Cerebellar cortex (tissue), 1 donor: ENCODE data around the gene PTOV1.

ENCODE experiments used
- DNase-seq: peaks from one replicate; pipeline ENCODE4 v3.0.0-alpha.2; 2015; ENCODE audit warnings: low spot score

Gene PTOV1

GRCh38 chr19:49850487-49851342 lies at the start of gene PTOV1:
PTOV1 (plus strand) TSS chr19:49851159.
- peak; percentile 95 for DNase-seq

DNA sequence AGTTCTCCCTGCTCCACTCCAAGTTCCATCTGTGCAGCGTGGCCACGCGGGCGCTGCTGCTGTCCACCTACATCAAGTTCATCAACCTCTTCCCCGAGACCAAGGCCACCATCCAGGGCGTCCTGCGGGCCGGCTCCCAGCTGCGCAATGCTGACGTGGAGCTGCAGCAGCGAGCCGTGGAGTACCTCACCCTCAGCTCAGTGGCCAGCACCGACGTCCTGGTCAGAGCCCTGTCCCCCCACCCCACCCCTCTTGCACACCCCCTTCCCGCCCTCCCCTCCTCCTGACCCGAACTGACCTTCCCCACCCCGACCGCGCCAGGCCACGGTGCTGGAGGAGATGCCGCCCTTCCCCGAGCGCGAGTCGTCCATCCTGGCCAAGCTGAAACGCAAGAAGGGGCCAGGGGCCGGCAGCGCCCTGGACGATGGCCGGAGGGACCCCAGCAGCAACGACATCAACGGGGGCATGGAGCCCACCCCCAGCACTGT lies 49.5 kb upstream of the PTOV1 start:
- no peak for DNase-seq

- peak; percentile 97 for DNase-seq
Observed at GRCh38 chr19:49801966-49802661, 48.8 kb upstream of the PTOV1 start.

DNA sequence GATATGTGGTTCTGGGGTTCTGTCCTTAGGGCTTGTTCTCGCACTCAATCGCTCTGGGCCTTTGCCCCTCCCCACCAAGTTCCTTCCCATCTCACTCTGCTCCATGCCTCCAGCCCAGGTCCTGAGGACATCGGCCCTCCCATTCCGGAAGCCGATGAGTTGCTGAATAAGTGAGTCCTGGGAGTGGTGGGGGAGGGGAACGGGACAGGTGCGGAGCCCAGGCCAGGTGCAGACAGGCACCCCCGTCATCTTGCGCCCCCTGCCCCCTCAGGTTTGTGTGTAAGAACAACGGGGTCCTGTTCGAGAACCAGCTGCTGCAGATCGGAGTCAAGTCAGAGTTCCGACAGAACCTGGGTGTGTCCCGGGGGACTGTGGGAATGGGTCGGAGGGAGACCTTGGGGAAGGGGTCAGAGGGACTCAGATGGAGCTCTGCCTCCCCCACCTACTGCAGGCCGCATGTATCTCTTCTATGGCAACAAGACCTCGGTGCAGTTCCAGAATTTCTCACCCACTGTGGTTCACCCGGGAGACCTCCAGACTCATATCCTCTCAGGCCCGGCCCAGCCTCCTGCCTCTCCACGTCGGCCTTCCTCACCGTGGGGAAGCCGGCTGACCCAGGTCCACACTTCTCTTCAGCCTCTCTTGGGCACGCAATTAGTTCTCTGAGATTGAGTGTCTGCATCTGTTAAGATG lies 48.0 kb upstream of the PTOV1 start:
- no peak for DNase-seq

DNA sequence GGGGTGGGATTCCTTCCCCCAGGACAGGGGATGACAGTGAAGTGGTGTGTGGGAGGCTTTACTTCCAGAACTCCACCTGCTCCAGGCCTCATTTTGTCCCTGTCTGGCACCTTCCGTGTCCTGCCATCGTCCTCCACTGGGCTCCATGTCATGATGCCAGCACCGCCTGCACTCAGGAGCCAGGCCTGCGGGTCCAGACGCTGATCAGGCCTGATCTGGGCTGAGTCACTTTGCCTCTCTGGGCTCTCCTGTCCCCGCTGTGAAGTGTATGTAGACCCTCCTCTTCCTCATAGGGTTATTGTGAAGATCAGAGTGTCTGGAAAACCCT lies 47.5 kb upstream of the PTOV1 start:
- DNase-seq, result no peak

- DNase-seq, result no peak
Observed at GRCh38 chr19:49805822-49806619, 44.9 kb upstream of the PTOV1 start.

- no peak for DNase-seq
Observed at GRCh38 chr19:49806620-49806959, 44.4 kb upstream of the PTOV1 start.

DNA sequence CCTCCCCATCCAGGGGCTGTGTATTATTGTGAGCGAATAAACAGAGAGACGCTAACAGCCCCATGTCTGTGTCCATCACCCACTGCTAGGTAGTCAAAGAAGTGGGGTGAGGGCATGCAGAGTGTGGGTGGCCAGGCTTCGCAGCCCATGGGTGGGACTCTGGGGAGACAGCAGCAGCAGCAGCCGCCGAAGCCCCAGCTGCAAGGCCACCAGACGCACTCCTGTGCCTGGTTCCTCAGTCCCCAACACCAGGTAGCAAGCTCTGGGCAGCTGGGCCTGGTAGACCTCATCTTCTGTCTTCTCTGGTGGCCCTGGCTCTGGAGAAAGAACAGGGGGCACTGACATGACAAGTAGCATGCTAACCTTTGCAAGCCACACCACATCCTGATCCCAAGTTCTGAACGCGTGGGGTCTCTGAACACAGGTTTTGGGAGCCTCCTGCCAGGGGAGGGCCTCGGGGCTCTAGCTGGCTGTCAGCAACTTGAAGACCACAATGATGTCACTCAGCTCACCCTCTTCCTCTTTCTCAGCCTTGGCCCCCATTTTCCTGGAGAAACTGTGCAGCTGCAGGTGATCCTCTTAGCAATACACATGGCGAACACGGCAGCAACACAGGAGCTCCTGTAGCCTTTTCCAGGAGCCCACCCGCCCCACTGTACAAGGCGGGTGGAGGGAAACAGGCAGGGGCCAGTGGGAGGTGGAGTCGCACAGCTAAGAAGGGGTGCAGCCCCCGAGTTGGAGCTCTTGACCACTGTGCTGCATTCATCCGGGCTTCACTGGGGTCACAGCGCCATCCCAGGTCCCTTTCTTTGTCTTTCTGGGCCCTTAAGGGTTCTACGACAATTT lies 43.7 kb upstream of the PTOV1 start:
- no peak for DNase-seq

GRCh38 chr19:49807904-49808675 lies 42.9 kb upstream of the PTOV1 start:
- no peak for DNase-seq

DNA sequence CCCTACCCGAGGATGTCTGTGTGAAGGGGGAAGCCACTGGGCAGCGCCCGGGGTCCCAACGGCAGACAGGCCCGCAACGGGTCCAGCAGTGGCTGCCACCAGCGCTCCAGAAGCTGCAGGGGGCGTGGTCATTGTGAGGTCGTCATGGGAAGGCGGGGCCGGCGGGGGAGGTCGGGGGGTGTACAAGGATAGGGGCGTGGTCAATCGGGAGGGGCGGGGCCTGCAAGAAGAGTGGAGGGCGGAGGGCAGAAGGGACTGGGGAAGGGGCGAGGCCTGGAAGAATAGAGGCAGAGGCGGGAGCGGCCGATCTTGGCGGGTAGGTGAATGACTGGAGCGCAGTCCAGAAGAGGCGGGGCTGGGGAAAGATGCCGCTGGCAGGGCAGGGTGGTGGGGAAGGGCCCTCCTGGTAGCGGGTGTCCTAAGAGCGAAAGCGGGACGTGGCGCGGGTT lies 42.2 kb upstream of the PTOV1 start:
- peak; percentile 84 for DNase-seq

DNA sequence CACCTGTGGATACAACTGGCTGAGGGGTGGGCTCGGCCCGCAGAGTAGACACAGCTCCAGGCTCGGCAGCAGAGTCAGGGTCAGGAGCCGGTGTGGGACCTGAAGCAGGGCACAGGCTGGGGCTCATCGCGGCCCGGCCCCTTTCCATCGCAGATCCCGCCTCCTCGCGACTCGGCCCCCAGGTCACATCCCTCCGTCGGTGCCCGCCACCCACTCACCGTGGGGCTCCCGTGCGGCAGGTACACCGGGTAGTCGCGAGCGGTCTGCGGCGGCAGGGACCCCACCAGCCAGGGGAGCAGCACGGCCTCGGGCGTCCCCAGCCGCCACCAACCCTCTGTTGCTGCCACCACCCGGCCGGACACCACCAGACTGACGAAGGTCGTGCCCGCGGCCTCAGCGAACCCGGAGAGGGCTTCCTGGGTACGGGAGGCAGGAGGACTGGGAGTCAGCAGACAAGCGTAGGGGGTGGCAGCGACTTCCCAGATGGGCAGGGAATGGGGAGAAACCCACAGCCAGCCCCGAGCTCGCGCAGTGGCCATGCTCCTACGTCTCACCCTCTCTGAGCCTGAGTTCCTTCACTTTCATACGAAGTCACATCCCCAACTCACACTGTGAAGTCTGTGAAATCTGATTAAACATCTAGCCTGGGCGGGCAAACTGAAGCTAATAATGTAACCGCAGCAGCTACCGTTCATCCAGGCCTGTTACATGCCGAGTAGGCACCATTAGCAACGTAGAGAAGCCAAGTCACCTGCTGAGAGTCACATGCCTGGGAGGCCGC lies 41.6 kb upstream of the PTOV1 start:
- peak; percentile 65 for DNase-seq

- DNase-seq, result no peak
Observed at GRCh38 chr19:49809941-49810389, 41.0 kb upstream of the PTOV1 start.

DNA sequence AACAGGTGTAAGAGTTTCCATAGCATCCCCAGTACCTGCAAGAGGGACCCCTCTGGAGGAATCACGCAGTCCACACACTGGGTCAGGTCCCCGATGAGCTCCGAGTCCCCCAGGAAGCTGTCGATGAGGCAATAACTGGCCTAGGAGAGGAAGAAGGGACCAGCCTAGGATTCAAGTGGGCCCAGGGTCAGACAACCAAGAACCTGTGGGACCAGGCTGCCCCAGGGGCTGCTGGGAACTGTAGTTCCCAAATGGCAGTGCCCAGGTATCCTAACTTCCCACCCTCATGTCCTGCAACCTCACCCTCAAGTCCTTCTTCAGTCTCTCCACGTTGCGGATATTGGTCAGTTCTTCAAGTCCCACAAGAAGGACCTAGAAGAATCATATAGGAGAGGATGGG lies 39.6 kb upstream of the PTOV1 start:
- no peak for DNase-seq

DNA sequence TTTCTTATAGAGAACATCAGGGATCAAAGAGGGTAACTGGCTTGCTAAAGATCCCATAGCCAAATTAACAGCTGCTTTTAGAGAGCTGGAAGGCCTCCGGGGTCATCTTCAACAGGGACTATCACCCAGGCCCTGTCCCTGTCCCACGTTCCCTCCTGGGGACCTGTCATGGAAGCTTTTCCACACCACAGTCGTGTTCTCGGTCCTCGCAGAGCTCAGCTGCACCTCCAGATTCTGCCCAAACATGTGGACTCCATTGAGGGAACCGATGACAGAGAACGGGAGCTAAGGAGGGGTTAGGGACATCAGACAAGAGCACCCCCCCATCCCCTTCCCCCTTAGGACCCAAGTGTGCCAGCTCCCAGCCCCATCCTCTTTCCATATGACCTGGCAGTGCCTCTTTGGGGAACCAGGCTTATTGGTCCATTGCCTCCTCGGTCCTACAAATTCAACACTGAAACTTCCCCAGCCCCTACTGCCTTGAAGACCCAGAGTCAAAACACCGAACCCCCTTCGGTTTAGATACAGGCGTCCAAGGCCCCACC lies 38.4 kb upstream of the PTOV1 start:
- DNase-seq, result no peak

DNA sequence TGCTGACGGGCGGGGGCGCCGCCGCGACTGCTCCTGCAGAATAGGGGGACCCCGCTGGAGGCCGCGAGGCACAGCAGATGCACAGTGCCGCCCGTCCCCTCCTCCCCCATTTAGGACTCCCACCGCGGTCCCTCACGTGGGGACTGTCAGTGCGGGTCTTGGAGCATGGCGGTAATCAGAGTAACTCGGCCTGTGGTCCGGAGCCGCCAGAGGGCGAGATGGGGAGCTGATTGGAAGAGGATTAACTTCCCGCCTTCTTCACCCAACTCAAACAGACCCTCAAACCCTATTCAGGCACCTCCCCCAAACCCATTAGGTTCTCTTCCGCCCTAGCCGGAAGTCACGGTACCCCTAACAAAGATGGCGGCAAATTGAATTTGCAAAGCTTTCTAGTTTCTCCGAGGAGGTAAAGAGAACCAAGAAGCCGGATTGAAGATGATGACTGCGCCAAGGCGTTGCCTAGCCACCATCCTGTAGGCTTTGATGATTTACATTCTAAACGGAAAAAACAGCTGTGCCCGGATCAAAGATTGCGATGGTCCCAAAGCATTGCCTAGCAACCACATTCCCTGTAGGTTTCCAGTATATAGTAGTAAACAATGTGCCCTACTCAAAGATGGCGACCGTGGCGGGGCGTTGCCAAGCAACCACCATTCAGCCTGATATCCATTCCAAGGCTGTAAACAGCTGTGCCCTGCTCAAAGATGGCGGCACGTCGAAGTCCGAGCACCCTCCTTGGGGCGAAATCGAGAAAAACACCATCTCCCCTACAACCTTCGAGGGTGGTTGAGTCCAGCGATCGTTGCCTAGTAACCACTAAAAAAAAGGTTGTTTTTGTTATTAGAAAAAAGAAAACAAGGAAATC lies 37.7 kb upstream of the PTOV1 start, which contains the start of gene FUZ:
Gene FUZ (minus strand): TSS at position 296 of the 865 bp plus-strand sequence. CDS start 186 bp downstream, at position 110.
- DNase-seq, result peak; percentile 99

DNA sequence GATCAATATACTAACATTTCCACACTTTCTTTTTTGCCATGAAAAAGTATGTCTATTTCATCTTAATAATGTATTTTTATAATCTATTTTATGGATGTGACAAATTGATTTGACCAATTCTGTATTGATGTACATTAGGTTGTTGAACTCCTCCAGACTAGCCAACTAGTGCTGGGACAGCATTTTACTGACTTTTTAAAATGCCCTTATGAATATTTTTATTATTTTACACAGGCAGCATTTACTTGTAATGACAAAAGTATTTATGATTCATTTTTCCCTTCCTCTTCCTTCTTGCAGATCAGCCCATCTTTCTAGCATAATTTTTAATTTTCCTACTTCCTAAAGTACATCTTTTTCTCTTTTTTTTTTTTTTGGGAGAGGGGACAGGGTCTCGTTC lies 36.9 kb upstream of the PTOV1 start:
- DNase-seq, result no peak

GRCh38 chr19:49816590-49816989 lies 34.4 kb upstream of the PTOV1 start:
- no peak for DNase-seq
